HG03439 (cell line): ENCODE results near the gene PHPT1.

Experiments
- ATAC-seq: cut with Tn5 transposase; IDR thresholded peaks from one replicate; pipeline ENCODE4 v1.9.1; 2021; ENCODE audit warnings: mild to moderate bottlenecking, moderate library complexity; ENCODE audit not compliant: unreplicated experiment

The PHPT1 gene

GRCh38 chr9:136847088-136847825 is 2.0 kb upstream of the PHPT1 start:
- ATAC-seq = no peak

- peak; percentile 35 for ATAC-seq
These were observed 1.3 kb upstream of the PHPT1 start for GRCh38 chr9:136847826-136848392.

- ATAC-seq = no peak
These were observed 694 bp upstream of the PHPT1 start for GRCh38 chr9:136848393-136849037.

- no peak for ATAC-seq
These were observed 1.0 kb downstream of the PHPT1 start for GRCh38 chr9:136849960-136850865.

- no peak for ATAC-seq
These were observed 1.9 kb downstream of the PHPT1 start for GRCh38 chr9:136850866-136851775.

- ATAC-seq = no peak
These were observed 2.9 kb downstream of the PHPT1 start, which contains the start of gene MAMDC4 for GRCh38 chr9:136851941-136852663. Gene MAMDC4, plus strand, starts transcription at chr9:136852346. Its CDS starts 71 bp downstream, at chr9:136852417.

GRCh38 chr9:136852664-136853595 is 3.7 kb downstream of the PHPT1 start:
- ATAC-seq = no peak

- no peak for ATAC-seq
These were observed 4.4 kb downstream of the PHPT1 start for GRCh38 chr9:136853596-136854112.

GRCh38 chr9:136854113-136854841 is 5.1 kb downstream of the PHPT1 start:
- ATAC-seq = no peak

GRCh38 chr9:136854842-136855460 is 5.7 kb downstream of the PHPT1 start:
- ATAC-seq = no peak

GRCh38 chr9:136855461-136856078 is 6.4 kb downstream of the PHPT1 start:
- no peak for ATAC-seq

GRCh38 chr9:136856079-136856476 is 6.9 kb downstream of the PHPT1 start:
- no peak for ATAC-seq

GRCh38 chr9:136856541-136857141 is 7.4 kb downstream of the PHPT1 start:
- no peak for ATAC-seq

- no peak for ATAC-seq
These were observed 8.0 kb downstream of the PHPT1 start for GRCh38 chr9:136857166-136857565.

- no peak for ATAC-seq
These were observed 8.6 kb downstream of the PHPT1 start for GRCh38 chr9:136857581-136858412.
